NCI-H524 (cell line): ENCODE results near the gene PTOV1.

Experiments
- DNase-seq, 2 experiments: peaks; one replicate each; lab custom pipeline; 2025; lab: John Stamatoyannopoulos, UW

Gene PTOV1

GRCh38 chr19:49889687-49890348 is 38.9 kb downstream of the PTOV1 start:
- peak; percentile 25 to 78 for DNase-seq

- DNase-seq: peak in 1 of 2 experiments; percentile 57
These were observed 39.7 kb downstream of the PTOV1 start for GRCh38 chr19:49890349-49891311.

- DNase-seq: no peak
These were observed 40.4 kb downstream of the PTOV1 start for GRCh38 chr19:49891393-49891792.

GRCh38 chr19:49892716-49893115 is 41.8 kb downstream of the PTOV1 start:
- no peak for DNase-seq

GRCh38 chr19:49894011-49894664 is 43.2 kb downstream of the PTOV1 start:
- DNase-seq: no peak

GRCh38 chr19:49894879-49895565 is 44.1 kb downstream of the PTOV1 start:
- no peak for DNase-seq

- DNase-seq: no peak
These were observed 44.8 kb downstream of the PTOV1 start for GRCh38 chr19:49895566-49896297.

GRCh38 chr19:49896863-49897621 is 46.1 kb downstream of the PTOV1 start, which contains the start of gene IL4I1:
IL4I1 (minus strand) TSS chr19:49896887; CDS start chr19:49896160, 727 bp downstream.
- no peak for DNase-seq

- DNase-seq: no peak
These were observed 53.2 kb downstream of the PTOV1 start for GRCh38 chr19:49904136-49904535.

- DNase-seq: no peak
These were observed 56.1 kb downstream of the PTOV1 start for GRCh38 chr19:49906879-49907564.

GRCh38 chr19:49907745-49908446 is 56.9 kb downstream of the PTOV1 start:
- no peak for DNase-seq

GRCh38 chr19:49908480-49909420 is 57.8 kb downstream of the PTOV1 start:
- DNase-seq: no peak

- DNase-seq: no peak
These were observed 59.2 kb downstream of the PTOV1 start for GRCh38 chr19:49910179-49910578.
